HG03442 (cell line): ENCODE measurements around the gene NUCB1.

ENCODE experiments used
- ATAC-seq: cut with Tn5 transposase; IDR thresholded peaks from one replicate; pipeline ENCODE4 v1.9.1; 2021; ENCODE audit warnings: mild to moderate bottlenecking, moderate library complexity; ENCODE audit not compliant: unreplicated experiment

The NUCB1 gene

DNA sequence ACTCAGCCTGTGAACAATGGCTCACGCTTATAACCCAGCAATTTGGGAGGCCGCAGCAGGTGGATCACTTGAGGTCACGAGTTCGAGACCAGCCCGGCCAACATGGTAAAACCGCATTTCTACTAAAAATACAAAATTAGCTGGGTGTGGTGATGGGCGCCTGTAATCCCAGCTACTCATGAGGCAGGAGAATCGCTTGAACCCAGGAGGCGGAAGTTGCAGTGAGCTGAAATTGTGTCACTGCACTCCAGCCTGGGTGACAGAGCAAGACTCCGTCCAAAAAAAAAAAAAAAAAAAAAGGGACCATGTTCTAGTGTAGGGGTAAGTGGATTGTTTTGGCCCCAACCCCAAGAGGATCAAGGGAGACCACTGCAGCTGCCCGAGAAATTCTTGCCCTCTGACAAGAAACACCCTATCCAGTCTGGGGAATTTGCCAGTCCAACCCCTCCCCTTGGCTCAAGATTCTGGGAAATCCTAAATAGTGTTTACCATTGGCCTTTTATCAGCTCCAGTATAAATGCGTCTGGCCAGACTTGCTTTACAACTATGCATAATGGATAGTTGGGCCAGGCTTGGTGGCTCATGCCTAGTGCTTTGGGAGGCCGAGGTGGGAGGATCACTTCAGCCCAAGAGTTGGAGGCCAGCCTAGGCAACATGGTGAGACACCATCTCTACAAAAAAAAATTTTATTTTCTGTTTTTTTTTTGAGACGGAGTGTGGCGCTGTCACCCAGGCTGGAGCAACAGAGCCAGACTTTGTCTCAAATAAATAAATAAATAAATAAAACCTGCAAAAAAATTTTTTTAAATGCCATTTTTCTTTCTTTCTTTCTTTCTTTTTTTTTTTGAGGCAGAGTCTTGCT, 28.3 kb downstream of the NUCB1 start:
- no peak for ATAC-seq

DNA sequence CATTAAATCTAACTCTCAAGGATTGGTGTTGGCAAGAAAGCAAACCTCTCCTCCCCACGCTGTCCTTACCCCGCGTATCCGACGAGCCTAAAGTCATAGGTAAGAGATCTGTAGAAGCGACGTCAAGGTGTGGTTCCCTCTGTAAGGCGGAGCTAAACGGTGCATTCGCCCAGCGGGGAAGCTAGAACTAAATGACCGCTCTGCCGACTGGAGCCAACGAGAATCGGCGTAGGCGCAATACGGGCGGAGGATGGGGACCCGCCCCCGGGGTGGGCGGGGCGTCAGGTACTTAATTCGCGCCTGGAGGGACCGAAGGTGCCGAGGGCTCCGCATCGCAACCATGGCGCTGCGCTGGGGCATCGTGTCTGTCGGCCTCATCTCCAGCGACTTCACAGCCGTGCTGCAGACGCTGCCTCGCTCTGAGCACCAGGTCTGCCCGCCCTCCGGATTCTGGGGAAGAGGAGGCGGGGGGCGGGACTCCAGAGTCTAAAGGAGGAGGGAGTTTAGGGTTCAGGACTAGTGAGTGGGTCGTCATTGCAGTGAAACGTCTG, 33.3 kb downstream of the NUCB1 start, which contains the start of gene DHDH:
Gene DHDH, plus strand, starts transcription at position 318 of the 551 bp plus-strand sequence. Its CDS starts 23 bp downstream, at position 341.
- no peak for ATAC-seq

DNA sequence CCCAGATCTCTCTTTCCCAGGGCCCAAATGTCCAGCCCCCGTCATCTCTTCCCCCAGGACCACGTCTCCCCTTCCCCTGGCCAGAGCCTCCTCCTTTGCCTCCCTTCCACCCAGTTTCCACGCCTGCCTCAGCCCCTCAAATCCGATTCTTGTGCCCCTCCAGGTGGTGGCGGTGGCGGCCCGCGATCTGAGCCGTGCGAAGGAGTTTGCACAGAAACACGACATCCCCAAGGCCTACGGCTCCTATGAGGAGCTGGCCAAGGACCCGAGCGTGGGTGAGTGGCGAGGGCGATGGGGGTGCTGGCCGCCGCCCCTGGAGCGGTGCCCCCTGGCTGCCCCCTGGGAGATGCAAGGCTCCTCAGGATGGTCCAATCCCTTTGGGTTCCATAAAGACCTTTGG, 34.7 kb downstream of the NUCB1 start:
- no peak for ATAC-seq

DNA sequence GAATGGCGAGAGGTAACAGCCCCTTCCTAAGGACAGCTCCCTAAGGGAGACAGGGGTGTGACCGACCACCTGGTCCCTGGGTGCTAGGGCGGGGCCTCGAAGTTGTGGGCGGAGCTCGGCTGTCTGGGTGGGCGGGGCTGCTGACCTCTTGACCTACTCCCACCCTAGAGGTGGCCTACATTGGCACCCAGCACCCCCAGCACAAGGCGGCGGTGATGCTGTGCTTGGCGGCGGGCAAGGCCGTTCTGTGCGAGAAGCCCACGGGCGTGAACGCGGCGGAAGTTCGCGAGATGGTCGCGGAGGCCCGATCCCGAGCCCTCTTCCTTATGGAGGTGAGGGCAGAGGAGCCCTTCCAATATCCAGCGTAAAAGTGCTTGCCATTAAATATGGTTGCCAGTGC, 35.8 kb downstream of the NUCB1 start:
- ATAC-seq: no peak

DNA sequence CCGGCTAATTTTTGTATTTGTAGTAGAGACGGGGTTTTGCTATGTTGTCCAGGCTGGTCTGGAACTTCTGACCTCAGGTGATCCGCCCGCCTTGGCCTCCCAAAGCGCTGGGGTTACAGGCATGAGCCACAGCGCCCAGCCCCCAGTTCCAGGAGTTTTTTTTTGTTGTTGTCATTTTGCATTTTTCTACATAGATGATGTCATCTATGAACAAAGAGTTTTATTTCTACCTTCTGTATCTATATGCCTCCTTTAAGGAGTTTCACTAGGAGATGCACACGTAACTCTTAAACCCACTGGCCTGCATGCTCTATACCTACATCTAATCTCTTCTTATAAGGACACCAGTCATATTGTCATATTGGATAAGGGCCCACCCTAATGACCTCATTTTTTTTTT, 38.1 kb downstream of the NUCB1 start:
- no peak for ATAC-seq

DNA sequence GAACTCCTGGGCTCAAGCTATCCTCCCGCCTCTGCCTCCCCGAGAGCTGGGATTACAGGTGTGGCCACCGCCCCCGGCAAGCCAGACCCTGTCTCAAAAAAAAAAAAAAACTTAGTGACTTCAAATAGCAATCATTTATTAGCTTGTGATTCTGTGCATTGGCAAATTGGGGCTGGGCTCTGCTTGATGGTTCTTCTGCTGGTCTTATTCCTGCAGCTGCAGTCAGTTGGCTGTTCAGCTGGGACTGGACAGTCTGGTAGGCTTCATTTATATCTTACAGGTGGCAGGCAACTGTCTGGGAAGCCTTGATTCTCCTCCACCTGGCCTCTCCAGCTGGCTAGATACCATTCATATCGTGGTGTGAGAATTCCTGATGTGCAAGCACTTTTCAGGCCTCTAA, 40.8 kb downstream of the NUCB1 start:
- ATAC-seq: no peak

DNA sequence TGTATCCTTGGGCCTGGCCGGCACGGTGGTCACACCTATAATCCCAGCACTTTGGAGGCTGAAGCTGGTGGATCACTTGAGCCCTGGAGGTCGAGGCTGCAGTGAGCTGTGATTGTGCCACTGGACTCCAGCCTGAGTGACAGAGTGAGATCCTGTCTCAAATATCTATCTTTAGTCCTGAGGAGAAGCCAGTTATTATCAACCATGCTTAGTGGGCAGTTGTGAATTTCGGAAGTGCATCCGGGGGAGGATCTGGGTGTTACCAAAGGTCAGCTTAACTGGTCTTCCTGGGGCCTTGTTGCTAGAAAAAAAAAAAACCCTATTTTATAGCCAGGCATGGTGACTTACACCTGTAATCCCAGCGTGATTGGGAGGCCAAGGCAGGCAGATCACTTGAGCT, 43.0 kb downstream of the NUCB1 start:
- ATAC-seq: no peak

DNA sequence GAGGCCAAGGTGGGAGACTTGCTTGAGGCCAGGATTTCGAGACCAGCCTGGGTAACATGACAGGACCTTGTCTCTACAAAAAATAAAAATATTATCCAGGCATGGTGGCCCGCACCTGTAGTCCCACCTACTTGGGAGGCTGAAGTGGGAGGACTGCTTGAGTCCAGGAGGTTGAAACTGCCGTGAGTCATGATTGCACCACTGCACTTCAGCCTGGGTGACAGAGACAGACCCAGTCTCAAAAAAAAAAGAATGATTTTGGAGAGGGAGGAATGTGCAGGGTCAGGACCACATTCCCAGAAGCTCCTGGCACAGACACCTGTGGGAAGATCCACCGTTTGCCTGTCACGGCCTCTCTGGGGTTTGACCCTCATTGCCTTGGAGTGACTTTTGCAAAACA, 45.3 kb downstream of the NUCB1 start:
- no peak for ATAC-seq

DNA sequence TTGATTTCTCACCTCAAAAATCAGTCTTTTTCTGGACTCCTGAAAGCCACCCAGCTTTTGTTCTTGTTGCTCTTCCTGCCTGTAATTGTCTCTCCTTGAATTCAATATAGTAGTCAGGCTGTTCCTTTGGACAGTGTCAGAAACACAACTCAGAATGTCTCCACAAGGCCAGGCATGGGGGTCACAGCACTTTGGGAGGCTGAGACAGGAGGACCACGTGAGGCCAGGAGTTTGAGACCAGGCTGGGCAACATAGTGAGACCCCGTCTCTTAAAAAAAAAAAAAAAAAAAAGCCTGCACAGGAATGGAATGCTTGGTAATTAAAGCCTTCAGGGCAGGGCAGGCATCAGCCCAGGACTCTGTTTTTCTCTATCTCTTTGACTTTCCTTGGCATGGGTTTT, 45.7 kb downstream of the NUCB1 start:
- ATAC-seq: no peak

DNA sequence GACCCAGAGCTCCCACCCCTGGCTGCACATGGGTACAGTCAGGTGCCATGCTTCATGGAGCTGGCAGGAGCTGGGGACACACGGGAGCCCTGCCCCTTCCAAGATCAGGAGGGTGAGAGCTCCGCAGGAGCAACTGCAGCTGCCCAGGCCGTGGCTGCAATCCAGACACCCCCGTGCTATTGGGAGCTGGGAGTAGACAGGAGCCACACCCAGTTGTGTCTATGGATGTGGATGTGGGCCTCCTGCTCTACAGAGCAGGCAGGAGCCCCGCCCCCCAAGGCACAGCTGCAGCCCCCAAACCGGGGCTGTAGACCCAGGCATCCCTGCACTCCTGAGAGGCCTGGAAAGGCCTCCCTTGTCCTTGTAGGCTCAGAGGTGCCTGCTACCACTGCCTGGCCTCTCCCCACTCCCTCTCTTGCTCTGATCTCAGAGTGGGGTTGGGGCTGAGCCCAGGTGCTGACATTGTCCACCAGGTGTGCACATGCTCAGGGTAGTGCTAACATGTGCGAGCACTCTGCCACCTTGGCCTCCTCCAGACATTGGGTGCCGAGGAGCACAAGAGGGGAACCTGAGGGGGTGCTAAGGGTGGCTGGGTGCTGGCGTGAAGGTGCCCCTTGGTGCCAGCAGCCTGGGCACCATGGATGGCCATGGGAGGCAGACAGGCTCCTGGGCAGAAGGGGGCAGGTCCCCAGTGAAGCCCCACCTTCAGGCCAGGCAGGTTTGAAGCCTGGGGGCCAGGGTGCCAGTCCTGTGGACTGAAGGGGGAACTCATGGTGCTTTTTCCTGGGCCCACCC, 46.5 kb downstream of the NUCB1 start:
- ATAC-seq: no peak

DNA sequence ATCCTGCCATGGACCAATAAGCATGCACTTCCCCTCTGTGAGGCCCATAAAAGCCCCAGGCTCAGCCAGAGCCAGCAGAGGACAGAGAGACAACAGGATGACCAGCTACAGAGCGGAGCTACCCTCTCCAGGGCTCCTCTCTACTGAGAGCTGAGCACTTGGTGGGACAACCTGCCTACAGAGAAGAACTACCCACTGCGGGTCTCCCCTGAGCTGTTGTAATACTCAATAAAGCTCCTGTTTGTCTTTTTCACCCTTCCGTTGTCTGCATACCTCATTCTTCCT, 47.1 kb downstream of the NUCB1 start:
- ATAC-seq: no peak

DNA sequence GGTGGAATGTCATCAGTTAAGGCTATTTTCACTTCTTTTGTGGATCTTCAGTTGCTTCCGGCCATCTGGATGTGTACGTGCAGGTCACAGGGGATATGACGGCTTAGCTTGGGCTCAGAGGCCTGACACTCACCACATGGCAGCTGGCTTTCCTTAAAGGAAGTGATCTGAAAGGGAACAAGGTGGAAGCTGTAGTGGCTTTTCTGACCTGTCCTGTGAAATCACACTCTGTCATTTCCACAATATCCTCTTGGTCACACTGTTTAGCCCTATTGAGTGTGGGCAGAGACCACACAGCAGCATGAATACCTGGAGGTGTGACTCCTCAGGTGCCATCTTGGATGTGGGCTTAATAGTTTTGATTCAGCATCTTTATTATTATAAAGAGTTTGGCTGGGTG, 50.0 kb downstream of the NUCB1 start:
- no peak for ATAC-seq

DNA sequence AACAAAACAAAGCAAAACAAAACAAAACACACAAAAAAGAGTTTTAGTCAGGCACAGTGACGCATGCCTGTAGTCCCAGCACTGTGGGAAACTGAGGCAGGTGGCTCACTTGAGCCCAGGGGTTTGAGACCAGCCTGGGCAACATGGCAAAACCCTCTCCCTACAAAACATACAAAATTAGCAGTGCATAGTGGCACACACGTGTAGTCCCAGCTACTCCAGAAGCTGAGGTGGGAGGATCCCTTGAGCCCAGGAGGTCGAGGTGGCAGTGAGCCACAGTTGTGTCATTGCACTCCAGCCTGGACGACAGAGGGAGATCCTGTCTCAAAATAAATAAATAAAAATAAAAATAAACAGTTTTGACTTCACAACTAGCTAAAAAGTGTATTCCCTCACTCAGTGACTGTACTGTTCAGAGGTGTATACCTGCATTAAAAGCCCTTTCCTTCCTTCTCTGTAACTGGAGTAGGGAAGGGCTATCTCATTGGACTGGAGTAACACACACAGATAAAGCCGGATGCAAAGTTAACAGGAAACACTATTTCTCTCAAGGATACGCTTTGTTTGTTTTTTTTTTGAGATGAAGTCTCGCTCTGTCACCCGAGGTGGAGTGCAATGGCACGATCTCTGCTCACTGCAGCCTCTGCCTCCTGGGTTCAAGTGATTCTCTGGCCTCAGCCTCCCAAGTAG, 50.9 kb downstream of the NUCB1 start:
- no peak for ATAC-seq

DNA sequence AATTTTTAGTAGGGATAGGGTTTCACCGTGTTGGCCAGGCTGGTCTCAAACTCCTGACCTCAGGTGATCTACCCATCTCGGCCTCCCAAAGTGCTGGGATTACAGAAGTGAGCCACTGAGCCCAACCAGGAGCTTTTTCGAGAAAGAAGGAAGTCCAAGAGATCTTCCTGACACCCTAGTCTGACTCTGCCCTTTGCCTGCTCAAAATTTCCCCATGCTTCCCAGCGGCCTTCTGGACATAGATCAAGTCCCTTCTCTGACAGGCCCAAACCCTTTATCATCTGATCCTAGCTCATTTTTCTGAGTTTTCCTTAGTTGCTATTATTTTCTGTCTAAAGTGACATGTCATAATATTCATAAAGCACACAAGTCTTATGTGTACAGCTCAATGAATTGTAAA, 53.0 kb downstream of the NUCB1 start:
- no peak for ATAC-seq

DNA sequence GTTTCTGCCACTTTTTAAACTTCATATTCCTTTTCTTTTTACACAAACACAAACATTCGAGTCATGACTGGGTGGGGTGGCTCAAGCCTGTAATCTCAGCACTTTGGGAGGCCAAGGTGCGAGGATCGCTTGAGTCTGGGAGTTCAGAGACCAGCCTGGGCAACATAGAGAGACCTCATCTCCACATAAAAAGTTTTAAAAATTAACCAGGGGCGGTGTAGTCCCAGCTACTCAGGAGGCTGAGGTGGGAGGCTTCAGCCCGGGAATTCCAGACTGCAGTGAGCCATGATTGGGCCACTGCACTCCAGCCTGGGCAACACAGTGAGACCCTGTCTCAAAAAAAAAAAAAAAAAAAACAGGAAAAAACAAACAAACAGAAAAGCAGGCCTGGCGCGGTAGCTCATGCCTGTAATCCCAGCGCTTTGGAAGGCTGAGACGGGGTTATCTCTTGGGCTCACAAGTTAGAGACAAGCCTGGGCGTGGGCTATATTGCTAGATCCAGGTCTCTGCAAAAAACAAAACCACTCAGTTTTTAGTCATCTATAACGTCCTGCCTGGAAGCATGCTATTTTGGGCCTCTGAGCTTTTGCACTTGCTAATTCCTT, 54.0 kb downstream of the NUCB1 start:
- ATAC-seq: no peak

DNA sequence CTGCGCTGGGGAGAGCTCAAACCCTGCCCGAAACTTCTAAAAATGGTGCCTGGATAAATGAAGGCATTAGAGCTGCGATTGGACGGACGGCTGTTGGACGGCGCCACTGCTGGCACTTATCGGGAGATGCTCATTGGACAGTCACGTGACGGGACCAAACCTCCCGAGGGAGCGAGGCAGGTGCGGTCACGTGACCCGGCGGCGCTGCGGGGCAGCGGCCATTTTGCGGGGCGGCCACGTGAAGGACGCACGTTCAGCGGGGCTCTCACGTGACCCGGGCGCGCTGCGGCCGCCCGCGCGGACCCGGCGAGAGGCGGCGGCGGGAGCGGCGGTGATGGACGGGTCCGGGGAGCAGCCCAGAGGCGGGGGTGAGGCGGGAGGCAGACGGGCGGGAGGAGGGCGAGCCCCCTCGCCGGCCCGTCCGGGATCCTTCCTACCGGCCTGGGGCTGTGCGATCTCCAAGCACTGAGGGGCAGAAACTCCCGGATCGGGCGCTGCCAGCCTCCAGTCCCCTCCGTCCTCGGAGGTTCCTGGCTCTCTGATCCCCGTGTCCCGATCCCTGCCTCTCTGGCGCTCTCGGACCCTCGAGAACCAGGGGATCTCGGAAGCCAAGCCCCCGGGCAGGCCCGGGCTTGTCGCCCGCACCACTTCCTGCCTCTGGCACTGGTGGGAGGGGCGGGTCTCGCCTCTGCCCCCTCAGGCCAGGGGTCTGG, 54.6 kb downstream of the NUCB1 start, which contains the start of gene BAX:
Gene BAX, plus strand, starts transcription at position 281 of the 713 bp plus-strand sequence. Its CDS starts 54 bp downstream, at position 335.
- ATAC-seq: peak; percentile 87

DNA sequence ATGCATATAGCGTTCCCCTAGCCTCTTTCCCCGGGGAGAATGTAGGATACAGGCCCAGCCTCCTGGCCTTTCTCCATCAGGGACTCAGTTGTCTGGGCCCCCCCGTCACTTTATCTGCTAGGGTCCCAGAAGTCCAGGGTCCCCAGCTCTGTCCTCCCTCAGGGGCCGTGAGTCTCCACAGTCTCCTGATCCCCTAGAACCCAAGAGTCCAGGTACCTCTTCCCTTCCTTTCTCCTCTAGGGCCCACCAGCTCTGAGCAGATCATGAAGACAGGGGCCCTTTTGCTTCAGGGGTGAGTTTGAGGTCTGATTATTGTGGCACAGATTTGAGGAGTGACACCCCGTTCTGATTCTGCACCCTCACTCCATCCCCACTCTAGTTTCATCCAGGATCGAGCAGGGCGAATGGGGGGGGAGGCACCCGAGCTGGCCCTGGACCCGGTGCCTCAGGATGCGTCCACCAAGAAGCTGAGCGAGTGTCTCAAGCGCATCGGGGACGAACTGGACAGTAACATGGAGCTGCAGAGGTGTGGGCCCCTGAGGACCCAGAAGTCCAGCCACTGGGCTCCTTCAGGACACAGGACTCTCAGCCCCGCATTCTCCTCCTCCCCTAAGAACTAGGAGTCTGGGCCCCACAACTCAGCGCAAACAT, 55.3 kb downstream of the NUCB1 start:
- ATAC-seq: no peak

DNA sequence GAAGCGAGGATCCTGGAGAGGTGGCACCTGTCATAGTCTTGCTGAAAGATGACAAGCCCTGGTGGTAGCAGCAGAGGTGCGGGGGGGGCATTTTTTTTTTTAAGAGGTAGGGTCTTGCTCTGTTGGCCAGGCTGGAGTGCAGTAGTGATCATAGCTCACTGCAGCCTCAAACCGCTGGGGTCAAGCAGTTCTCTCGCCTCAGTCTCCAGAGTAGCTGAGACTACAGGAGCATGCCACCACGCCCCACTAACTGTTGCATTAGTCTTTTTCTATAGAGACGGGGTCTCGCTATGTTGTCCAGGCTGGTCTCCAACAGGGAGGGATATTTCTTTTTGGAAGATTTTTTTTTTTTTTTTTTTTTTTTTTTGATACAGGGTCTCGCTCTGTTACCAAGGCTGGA, 57.9 kb downstream of the NUCB1 start:
- no peak for ATAC-seq

DNA sequence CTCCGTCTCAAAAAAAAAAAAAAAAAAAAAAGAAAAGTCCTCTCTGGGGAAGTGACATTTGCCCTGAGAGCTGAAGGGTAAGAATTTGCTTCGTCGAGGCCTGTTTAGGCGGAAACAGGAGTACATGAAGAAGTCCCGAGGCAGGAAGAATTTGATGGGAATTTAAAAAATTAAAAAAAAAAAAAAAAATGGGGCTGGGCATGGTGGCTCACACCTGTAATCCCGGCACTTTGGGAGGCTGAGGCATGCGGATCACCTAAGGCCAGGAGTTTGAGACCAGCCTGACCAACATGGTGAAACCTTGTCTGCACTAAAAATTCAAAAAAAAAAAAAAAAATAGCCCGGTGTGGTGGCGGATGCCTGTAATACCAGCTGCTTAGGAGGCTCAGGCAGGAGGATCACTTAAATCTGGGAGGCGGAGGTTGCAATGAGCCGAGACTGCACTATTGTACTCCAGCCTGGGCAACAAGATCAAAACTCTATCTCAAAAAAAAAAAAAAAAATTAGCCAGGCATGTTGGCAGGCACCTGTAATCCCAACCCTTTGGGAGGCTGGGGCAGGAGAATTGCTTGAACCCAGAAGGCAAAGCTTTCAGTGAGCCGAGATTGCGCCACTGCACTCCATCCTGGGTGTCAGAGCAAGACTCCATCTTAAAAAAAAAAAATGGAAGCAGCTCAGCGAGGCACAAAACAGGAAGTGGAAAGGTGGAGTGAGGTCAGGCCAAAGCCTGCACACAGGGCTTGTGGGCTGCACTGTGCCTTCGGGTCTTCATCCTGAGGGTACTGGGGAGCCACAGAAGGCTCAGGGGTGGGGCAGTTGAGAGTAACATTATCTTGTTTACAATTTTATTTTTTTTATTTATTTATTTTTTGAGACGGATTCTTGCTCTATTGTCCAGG, 59.5 kb downstream of the NUCB1 start:
- ATAC-seq: no peak
